WI38 (cell line): ENCODE results near the gene IER2.

Source experiments
- H3K4me3 ChIP-seq: 2 replicates; pipeline ENCODE4 v1.5.1; 2011; ENCODE audit warnings: low read depth, mild to moderate bottlenecking, control low read depth, low read length
- TF ChIP-seq, protein P1 (sequence below): IDR thresholded peaks from 2 replicates; pipeline ENCODE4 v1.5.1; 2012; ENCODE audit warnings: low read depth, mild to moderate bottlenecking, control low read depth, low read length

IER2 gene

DNA sequence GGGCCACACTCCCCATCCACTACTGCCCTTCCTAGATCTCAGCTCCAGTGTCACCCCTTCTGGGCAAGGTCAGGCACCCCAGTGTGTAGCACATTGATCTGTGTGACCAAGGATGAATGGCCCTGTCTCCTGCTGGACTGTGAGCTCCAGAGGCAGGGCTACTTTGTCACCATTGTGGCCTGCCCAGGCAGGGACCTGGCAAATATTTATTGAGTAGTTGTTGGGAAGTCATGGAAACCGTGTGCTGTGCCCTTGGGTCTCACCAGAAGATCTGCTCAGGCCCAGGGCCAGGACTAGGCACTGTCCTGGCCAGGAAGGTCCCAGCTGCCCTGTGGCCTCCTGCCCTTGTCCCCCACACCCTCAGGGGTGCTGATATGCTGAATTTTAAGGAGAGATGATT lies 21.6 kb upstream of the IER2 start:
- H3K4me3 ChIP-seq: no peak overlapping the region
- TF ChIP-seq, protein P1, sequence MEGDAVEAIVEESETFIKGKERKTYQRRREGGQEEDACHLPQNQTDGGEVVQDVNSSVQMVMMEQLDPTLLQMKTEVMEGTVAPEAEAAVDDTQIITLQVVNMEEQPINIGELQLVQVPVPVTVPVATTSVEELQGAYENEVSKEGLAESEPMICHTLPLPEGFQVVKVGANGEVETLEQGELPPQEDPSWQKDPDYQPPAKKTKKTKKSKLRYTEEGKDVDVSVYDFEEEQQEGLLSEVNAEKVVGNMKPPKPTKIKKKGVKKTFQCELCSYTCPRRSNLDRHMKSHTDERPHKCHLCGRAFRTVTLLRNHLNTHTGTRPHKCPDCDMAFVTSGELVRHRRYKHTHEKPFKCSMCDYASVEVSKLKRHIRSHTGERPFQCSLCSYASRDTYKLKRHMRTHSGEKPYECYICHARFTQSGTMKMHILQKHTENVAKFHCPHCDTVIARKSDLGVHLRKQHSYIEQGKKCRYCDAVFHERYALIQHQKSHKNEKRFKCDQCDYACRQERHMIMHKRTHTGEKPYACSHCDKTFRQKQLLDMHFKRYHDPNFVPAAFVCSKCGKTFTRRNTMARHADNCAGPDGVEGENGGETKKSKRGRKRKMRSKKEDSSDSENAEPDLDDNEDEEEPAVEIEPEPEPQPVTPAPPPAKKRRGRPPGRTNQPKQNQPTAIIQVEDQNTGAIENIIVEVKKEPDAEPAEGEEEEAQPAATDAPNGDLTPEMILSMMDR: no peak

DNA sequence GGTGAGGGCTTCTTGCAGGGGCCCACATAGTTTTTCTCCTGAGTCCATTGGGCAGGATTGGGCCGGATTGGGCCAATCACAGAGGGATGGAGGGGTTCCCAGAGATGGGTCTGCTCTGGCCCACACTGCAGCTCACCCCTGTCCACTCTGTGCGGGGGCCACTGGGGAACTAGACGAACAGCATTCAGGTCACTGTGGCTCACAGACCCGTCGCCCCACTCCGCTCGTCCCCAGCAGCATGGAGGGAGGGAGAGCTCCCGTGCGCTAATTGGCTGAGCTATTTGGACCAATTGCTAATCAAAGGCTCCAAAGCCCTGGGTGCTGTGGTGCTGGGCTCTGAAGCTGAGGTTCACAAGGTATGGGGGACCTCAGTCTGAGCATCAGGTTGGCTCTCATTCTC lies 20.8 kb upstream of the IER2 start:
- TF ChIP-seq, protein P1: no peak
- H3K4me3 ChIP-seq: no peak overlapping the region

DNA sequence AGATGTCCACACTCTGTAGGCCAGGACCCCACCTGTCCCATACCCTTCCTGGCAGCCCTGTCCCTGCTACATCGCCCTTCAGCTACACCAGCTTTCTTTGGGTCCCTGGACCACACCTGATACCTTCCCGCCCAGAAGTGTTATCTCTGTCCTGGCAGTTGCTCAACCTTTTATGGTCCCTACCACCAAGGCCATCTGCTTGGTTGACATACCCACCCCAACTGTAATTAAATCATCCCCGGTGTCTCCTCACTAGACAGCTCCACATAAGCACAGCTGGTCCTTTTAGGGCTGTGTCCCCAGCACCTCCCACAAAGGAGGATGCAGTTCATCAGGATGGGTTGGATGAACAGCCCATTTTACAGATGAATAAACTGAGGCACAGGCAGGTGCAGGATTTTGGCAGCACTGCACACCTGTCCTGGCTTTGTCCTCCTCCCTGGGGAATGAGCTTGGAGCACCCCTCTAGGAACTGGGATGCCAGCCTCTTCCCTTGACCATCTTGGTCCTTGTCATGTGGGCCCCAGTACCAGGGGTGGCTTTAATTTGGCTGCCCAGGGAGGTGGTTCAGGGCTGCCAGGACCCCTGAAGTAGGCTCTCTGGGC lies 19.2 kb upstream of the IER2 start:
- no peak overlapping the region for H3K4me3 ChIP-seq
- TF ChIP-seq, protein P1: no peak

DNA sequence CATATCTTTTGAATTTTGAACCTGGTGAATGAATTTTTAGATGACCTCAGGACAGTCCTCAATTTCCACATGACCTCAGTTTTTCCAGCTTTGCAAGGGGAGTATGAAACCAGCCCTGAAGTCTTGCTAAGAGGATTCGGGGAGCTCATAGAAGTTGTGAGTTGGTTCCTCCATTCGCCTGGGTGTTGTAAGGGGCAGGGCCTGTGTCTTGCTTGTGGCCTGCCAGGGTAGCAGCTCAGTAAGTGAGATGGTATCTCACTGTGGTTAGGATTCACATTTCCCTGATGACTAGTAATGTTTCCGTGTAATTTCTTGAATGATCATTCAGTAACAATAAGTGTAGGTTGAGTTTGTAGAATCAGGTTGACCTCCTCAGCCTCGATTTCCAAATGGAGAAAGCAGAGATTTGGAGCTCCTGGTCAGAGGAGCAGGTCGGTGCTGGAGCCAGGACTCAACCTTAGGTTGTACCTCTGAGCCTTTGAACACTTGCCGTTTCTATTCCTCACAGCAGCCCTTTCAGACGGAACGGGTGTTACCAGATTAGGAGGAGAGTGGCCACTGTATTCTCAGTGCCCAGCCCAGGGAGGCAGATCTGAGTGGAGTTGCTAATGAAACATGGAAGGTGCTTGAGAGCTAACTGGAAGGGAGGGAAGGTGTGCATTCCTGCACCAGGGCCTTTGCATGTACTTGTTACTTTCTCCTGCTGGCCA lies 17.6 kb upstream of the IER2 start:
- TF ChIP-seq, protein P1: no peak
- H3K4me3 ChIP-seq: no peak overlapping the region

DNA sequence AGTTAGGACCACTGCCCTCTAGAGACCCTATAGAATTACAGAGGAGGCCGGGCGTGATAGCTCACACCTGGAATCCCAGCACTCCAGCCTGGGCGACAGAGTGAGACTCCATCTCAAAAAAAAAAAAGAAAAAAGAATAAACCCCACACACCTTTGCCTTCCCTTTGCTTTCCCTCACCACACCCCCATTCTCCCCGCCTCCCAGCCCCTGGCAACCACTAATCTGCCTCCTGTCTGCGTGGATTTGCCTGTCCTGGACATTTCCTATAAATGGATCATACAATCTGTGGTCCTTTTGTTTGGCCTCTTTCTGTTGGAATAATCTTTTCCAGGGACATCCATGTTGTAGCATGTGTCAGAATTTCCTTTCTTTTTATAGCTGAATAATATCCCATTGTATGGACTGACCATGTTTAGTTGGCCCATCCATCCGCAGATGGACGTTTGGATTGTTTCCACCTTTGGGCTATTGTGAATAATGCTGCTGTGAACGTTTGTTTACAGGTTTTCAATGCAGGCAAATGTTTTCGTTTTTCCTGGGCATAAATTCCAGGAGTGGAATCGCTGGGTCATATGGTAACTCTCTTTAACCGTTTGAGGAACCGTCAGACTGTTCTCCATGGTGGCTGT lies 16.9 kb upstream of the IER2 start:
- TF ChIP-seq, protein P1: no peak
- no peak overlapping the region for H3K4me3 ChIP-seq

DNA sequence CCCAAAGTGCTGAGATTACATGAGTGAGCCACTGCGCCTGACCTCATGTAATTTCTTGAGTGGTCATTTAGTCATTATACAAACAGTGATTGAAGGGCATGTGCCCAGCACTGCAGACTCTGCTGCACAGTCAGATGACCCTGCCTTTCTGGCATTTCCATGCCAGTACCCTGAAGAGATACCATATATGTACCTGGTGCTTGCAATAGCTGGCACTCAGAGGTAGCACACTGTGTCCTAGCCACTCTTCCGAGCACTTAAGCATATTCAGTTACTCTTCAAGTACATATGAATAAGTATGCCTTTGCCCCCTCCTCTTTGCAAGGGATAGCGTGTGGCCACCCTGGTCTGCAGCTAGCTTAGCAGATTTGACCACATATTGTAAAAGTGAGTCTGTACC lies 15.6 kb upstream of the IER2 start:
- TF ChIP-seq, protein P1: no peak
- H3K4me3 ChIP-seq: no peak overlapping the region
